ENCODE measurements around the gene YWHAB. TPM values are rescaled to one million over a fixed set of nuclear protein-coding genes. Genes with fewer than 3 reads are reported as not detected.

Gene YWHAB
- total RNA-seq, 2 donors from 2014 or later, result 196 to 198 TPM

GRCh38 chr20:44886266-44886651 is 754 bp downstream of the YWHAB start:
- Mint-ChIP-seq H3K9me3 (no peaks in the 10 kb centered on the region), H3K4me1 (ENCODE audit: low read depth) (peaks cover 61% of the 10 kb centered on the region), H3K27me3 (ENCODE audit: low read depth) (no peaks in the 10 kb centered on the region), H3K36me3 (ENCODE audit: insufficient read depth in 2 of 2) (peaks cover 3 to 18% of the 10 kb centered on the region in 2 donors), H3K4me3 (peak overlapping the region; percentile 97 to 98), H3K27ac (peak overlapping the region; percentile 97)
- ATAC-seq (replicated peaks in 1 of 2), result no peak
- DNase-seq, result no peak

GRCh38 chr20:44886828-44887227 is 1.3 kb downstream of the YWHAB start:
- peak overlapping the region; percentile 97 to 98 for H3K4me3 Mint-ChIP-seq
- no peaks in the 10 kb centered on the region for H3K9me3 Mint-ChIP-seq
- H3K27me3 Mint-ChIP-seq (ENCODE audit: low read depth), result no peaks in the 10 kb centered on the region
- H3K4me1 Mint-ChIP-seq (ENCODE audit: low read depth), result peaks cover 67% of the 10 kb centered on the region
- DNase-seq, result no peak
- H3K27ac Mint-ChIP-seq, result peak overlapping the region; percentile 97
- peaks cover 3 to 20% of the 10 kb centered on the region in 2 donors for H3K36me3 Mint-ChIP-seq (ENCODE audit: insufficient read depth in 2 of 2)
- ATAC-seq (replicated peaks in 1 of 2), result no peak

GRCh38 chr20:44887466-44887865 is 2.0 kb downstream of the YWHAB start:
- H3K4me1 Mint-ChIP-seq (ENCODE audit: low read depth), result peaks cover 73% of the 10 kb centered on the region
- H3K27ac Mint-ChIP-seq, result peak overlapping the region; percentile 97
- no peaks in the 10 kb centered on the region for H3K27me3 Mint-ChIP-seq (ENCODE audit: low read depth)
- ATAC-seq (replicated peaks in 1 of 2), result no peak
- H3K9me3 Mint-ChIP-seq, result no peaks in the 10 kb centered on the region
- no peak for DNase-seq
- H3K36me3 Mint-ChIP-seq (ENCODE audit: insufficient read depth in 2 of 2), result peaks cover 7 to 25% of the 10 kb centered on the region in 2 donors
- peak overlapping the region; percentile 97 to 98 for H3K4me3 Mint-ChIP-seq

GRCh38 chr20:44888226-44889103 is 3.0 kb downstream of the YWHAB start:
- no peak for ATAC-seq (replicated peaks in 1 of 2)
- H3K27me3 Mint-ChIP-seq (ENCODE audit: low read depth), result no peaks in the 10 kb centered on the region
- DNase-seq, result no peak
- peak overlapping the region; percentile 97 to 98 for H3K4me3 Mint-ChIP-seq
- H3K4me1 Mint-ChIP-seq (ENCODE audit: low read depth), result peaks cover 75% of the 10 kb centered on the region
- peak overlapping the region; percentile 92 for H3K27ac Mint-ChIP-seq
- peaks cover 7 to 30% of the 10 kb centered on the region in 2 donors for H3K36me3 Mint-ChIP-seq (ENCODE audit: insufficient read depth in 2 of 2)
- H3K9me3 Mint-ChIP-seq, result no peaks in the 10 kb centered on the region

GRCh38 chr20:44891826-44892225 is 6.3 kb downstream of the YWHAB start:
- no peaks in the 10 kb centered on the region for H3K27me3 Mint-ChIP-seq (ENCODE audit: low read depth)
- ATAC-seq (replicated peaks in 1 of 2) (no peak), DNase-seq (no peak)
- no peaks in the 10 kb centered on the region for H3K9me3 Mint-ChIP-seq
- peak overlapping the region; percentile 94 for H3K27ac Mint-ChIP-seq
- H3K4me1 Mint-ChIP-seq (ENCODE audit: low read depth), result peaks cover 91% of the 10 kb centered on the region
- H3K4me3 Mint-ChIP-seq, result peak overlapping the region; percentile 2 to 74
- peaks cover 6 to 32% of the 10 kb centered on the region in 2 donors for H3K36me3 Mint-ChIP-seq (ENCODE audit: insufficient read depth in 2 of 2)

GRCh38 chr20:44894959-44895358 is 9.5 kb downstream of the YWHAB start:
- Mint-ChIP-seq H3K4me3 (peak overlapping the region in 1 of 2 donors; percentile 8), H3K9me3 (no peaks in the 10 kb centered on the region), H3K27ac (peak overlapping the region; percentile 8), H3K27me3 (ENCODE audit: low read depth) (no peaks in the 10 kb centered on the region), H3K36me3 (ENCODE audit: insufficient read depth in 2 of 2) (peaks cover 6 to 29% of the 10 kb centered on the region in 2 donors), H3K4me1 (ENCODE audit: low read depth) (peaks cover 92% of the 10 kb centered on the region)
- DNase-seq, result no peak
- ATAC-seq (replicated peaks in 1 of 2), result no peak

GRCh38 chr20:44896583-44896982 is 11.1 kb downstream of the YWHAB start:
- Mint-ChIP-seq H3K36me3 (ENCODE audit: insufficient read depth in 2 of 2) (peaks cover 6 to 36% of the 10 kb centered on the region in 2 donors), H3K27ac (peak overlapping the region; percentile 31), H3K9me3 (no peaks in the 10 kb centered on the region), H3K27me3 (ENCODE audit: low read depth) (no peaks in the 10 kb centered on the region), H3K4me1 (ENCODE audit: low read depth) (peaks cover 94% of the 10 kb centered on the region), H3K4me3 (peak overlapping the region in 1 of 2 donors; percentile 42)
- ATAC-seq (replicated peaks in 1 of 2) (no peak), DNase-seq (no peak)

GRCh38 chr20:44897133-44897532 is 11.6 kb downstream of the YWHAB start:
- ATAC-seq (replicated peaks in 1 of 2) (no peak), DNase-seq (no peak)
- H3K36me3 Mint-ChIP-seq (ENCODE audit: insufficient read depth in 2 of 2), result peaks cover 3 to 31% of the 10 kb centered on the region in 2 donors
- no peaks in the 10 kb centered on the region for H3K9me3 Mint-ChIP-seq
- H3K27ac Mint-ChIP-seq, result peak overlapping the region; percentile 31
- H3K4me3 Mint-ChIP-seq, result peak overlapping the region in 1 of 2 donors; percentile 34
- H3K27me3 Mint-ChIP-seq (ENCODE audit: low read depth), result no peaks in the 10 kb centered on the region
- peaks cover 90% of the 10 kb centered on the region for H3K4me1 Mint-ChIP-seq (ENCODE audit: low read depth)

- peaks cover 2 to 37% of the 10 kb centered on the region in 2 donors for H3K36me3 Mint-ChIP-seq (ENCODE audit: insufficient read depth in 2 of 2)
- peaks cover 60% of the 10 kb centered on the region for H3K4me1 Mint-ChIP-seq (ENCODE audit: low read depth)
- peak; percentile 55 to 76 for ATAC-seq (replicated peaks in 1 of 2)
- H3K4me3 Mint-ChIP-seq, result peak overlapping the region; percentile 1 to 44
- no peaks in the 10 kb centered on the region for H3K27me3 Mint-ChIP-seq (ENCODE audit: low read depth)
- peak overlapping the region; percentile 88 for H3K27ac Mint-ChIP-seq
- no peak for DNase-seq
- no peaks in the 10 kb centered on the region for H3K9me3 Mint-ChIP-seq
Observed at GRCh38 chr20:44900231-44900854, 14.8 kb downstream of the YWHAB start.

GRCh38 chr20:44901974-44902373 is 16.5 kb downstream of the YWHAB start:
- DNase-seq, result no peak
- no peak overlapping the region for H3K27ac Mint-ChIP-seq
- H3K4me3 Mint-ChIP-seq, result no peak overlapping the region
- ATAC-seq (replicated peaks in 1 of 2), result peak in 1 of 2 donors; percentile 41
- H3K27me3 Mint-ChIP-seq (ENCODE audit: low read depth), result no peaks in the 10 kb centered on the region
- no peaks in the 10 kb centered on the region for H3K9me3 Mint-ChIP-seq
- H3K36me3 Mint-ChIP-seq (ENCODE audit: insufficient read depth in 2 of 2), result peaks cover 2 to 38% of the 10 kb centered on the region in 2 donors
- H3K4me1 Mint-ChIP-seq (ENCODE audit: low read depth), result peaks cover 44% of the 10 kb centered on the region

GRCh38 chr20:44904377-44904776 is 18.9 kb downstream of the YWHAB start:
- H3K36me3 Mint-ChIP-seq (ENCODE audit: insufficient read depth in 2 of 2), result peaks cover 2 to 35% of the 10 kb centered on the region in 2 donors
- no peaks in the 10 kb centered on the region for H3K9me3 Mint-ChIP-seq
- ATAC-seq (replicated peaks in 1 of 2) (no peak), DNase-seq (no peak)
- peaks cover 30% of the 10 kb centered on the region for H3K4me1 Mint-ChIP-seq (ENCODE audit: low read depth)
- no peaks in the 10 kb centered on the region for H3K27me3 Mint-ChIP-seq (ENCODE audit: low read depth)
- no peak overlapping the region for H3K27ac Mint-ChIP-seq
- no peak overlapping the region for H3K4me3 Mint-ChIP-seq

- DNase-seq, result no peak
- no peaks in the 10 kb centered on the region for H3K9me3 Mint-ChIP-seq
- H3K27me3 Mint-ChIP-seq (ENCODE audit: low read depth), result no peaks in the 10 kb centered on the region
- peak overlapping the region; percentile 92 to 94 for H3K4me3 Mint-ChIP-seq
- H3K27ac Mint-ChIP-seq, result peak overlapping the region; percentile 76
- ATAC-seq (replicated peaks in 1 of 2), result no peak
- peaks cover 38% of the 10 kb centered on the region for H3K4me1 Mint-ChIP-seq (ENCODE audit: low read depth)
- H3K36me3 Mint-ChIP-seq (ENCODE audit: insufficient read depth in 2 of 2), result peaks cover 5 to 22% of the 10 kb centered on the region in 2 donors
Observed at GRCh38 chr20:44908987-44909871, 23.7 kb downstream of the YWHAB start.
